Measurements from ENCODE around the gene IL10RB.

DNA sequence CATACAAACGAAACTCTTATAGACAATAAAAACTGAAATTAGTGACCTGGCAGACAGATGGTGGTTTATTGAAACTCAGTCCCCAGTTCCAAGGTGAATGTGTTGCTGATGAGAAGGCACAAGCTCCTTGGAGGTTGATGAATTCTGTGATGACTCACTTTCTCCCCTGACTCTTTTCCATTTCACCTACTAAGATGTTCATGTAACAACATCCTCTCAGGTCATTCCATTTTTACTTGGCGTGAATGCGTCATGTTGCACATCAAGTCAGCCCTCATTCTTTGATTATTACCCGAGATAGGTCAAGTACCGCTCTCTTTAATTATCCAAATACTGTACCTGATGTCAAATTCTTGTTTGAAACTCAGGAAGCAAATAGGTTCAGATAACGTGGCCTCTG lies 10.1 kb upstream of the IL10RB start:
- TF ChIP-seq CTCF (IDR thresholded peaks at IDR 0.05; ENCODE audit: low read depth, low read length): no peak
- no peak for TF ChIP-seq EZH2phosphoT487 (IDR thresholded peaks at IDR 0.05; ENCODE audit: low read depth)

All from OCI-LY3 (cell line).